ENCODE data around the gene DOHH. TPM values are rescaled to one million over a fixed set of nuclear protein-coding genes. Genes with fewer than 3 reads are reported as not detected.
A peak's percentile ranks its signal among the peaks of the same experiment; 100 is the strongest.

Gene DOHH
- total RNA-seq, 1 donor from 2014 or later = 12.2 TPM

DNA sequence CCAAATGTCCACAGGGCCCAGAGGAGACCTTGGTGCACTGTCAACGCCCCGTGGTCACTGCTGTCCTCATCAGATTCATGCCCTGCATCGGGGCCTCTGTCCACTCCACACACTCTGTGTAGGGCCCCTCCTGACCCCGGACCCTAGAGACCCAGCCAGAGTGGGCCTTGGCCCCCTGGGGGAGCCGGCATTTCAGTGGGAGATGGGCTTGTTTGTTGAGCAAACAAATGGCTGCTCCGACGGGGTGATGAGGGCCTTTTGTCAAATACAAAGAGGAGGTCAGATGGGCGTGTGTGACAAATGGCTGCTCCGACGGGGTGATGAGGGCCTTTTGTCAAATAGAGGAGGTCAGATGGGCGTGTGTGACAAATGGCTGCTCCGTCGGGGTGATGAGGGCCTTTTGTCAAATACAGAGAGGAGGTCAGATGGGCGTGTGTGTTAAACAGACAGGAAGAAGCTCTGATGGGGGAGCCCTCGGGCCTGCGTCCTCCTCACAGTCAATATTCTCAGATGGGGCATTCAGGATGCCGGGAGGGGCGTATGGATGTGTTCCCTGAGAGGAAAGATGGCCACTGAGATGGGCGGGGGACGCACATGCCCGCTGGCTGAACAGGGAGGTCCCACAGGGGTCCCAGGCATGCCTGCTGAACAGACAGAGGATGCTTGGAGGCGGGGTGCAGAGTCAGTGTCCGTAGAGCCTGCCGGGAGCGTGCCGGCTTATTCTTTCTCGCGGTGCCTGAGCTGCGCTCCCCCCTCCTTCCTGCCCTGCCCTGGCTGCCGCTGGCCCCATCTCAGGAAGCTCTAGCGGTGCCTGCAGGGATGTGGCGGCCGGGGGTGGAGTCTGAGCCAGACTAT is 56.4 kb downstream of the DOHH start:
- intact Hi-C loops (cut with DNase I) = no loop called here
- ATAC-seq (peak; percentile 61), DNase-seq (no peak)
- H3K9me3 ChIP-seq = no peaks in the 10 kb centered on the region
- no peak overlapping the region for H3K4me3 ChIP-seq
- H3K27ac ChIP-seq = peak overlapping the region; percentile 42
- peaks cover 73% of the 10 kb centered on the region for H3K36me3 ChIP-seq
- H3K27me3 ChIP-seq = no peaks in the 10 kb centered on the region
- peaks cover 14% of the 10 kb centered on the region for H3K4me1 ChIP-seq
- TF ChIP-seq, protein P1, sequence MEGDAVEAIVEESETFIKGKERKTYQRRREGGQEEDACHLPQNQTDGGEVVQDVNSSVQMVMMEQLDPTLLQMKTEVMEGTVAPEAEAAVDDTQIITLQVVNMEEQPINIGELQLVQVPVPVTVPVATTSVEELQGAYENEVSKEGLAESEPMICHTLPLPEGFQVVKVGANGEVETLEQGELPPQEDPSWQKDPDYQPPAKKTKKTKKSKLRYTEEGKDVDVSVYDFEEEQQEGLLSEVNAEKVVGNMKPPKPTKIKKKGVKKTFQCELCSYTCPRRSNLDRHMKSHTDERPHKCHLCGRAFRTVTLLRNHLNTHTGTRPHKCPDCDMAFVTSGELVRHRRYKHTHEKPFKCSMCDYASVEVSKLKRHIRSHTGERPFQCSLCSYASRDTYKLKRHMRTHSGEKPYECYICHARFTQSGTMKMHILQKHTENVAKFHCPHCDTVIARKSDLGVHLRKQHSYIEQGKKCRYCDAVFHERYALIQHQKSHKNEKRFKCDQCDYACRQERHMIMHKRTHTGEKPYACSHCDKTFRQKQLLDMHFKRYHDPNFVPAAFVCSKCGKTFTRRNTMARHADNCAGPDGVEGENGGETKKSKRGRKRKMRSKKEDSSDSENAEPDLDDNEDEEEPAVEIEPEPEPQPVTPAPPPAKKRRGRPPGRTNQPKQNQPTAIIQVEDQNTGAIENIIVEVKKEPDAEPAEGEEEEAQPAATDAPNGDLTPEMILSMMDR (IDR thresholded peaks at IDR 0.05) = no peak

DNA sequence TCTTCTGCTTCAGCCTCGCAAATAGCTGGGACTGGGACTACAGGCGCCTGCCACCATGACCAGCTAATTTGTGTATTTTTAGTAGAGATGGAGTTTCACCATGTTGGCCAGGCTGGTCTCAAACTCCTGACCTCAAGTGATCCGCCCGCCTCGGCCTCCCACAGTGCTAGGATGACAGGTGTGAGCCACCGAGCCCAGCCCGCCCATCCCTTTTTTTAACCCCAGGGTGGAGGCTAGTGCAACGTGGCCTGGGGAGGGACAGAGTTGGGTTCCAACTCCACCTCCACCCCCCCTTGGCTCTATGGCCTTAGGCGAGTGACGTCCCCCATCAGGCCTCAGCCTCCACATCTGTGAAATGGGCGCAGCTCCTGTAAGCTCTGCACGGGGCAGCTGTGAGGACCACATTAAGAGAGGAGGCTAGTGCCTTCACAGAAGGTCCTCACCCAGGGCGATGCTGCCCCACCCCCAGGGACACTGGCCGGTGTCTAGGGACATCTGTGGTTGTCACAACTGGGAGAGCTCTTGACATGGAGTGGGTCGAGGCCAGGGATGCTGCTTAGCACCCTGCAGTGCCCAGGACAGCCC is 57.9 kb downstream of the DOHH start:
- no peak overlapping the region for H3K4me3 ChIP-seq
- H3K9me3 ChIP-seq = no peaks in the 10 kb centered on the region
- no peak overlapping the region for H3K27ac ChIP-seq
- TF ChIP-seq, protein P1 (IDR thresholded peaks at IDR 0.05) = no peak
- H3K4me1 ChIP-seq = peaks cover 14% of the 10 kb centered on the region
- intact Hi-C loops (cut with DNase I) = no loop called here
- no peaks in the 10 kb centered on the region for H3K27me3 ChIP-seq
- ATAC-seq (no peak), DNase-seq (no peak)
- peaks cover 70% of the 10 kb centered on the region for H3K36me3 ChIP-seq

- ATAC-seq = no peak
- intact Hi-C loops (cut with DNase I) = no loop called here
- no peak for DNase-seq
- peaks cover 14% of the 10 kb centered on the region for H3K4me1 ChIP-seq
- TF ChIP-seq, protein P1 (IDR thresholded peaks at IDR 0.05) = no peak
- H3K9me3 ChIP-seq = no peaks in the 10 kb centered on the region
- H3K4me3 ChIP-seq = no peak overlapping the region
- no peak overlapping the region for H3K27ac ChIP-seq
- no peaks in the 10 kb centered on the region for H3K27me3 ChIP-seq
- peaks cover 72% of the 10 kb centered on the region for H3K36me3 ChIP-seq
Observed at GRCh38 chr19:3441986-3442329, 58.5 kb downstream of the DOHH start.

GRCh38 chr19:3441089-3441985 is 59.1 kb downstream of the DOHH start:
- peaks cover 14% of the 10 kb centered on the region for H3K4me1 ChIP-seq
- intact Hi-C loops (cut with DNase I) = no loop called here
- H3K4me3 ChIP-seq = no peak overlapping the region
- TF ChIP-seq, protein P1 (IDR thresholded peaks at IDR 0.05) = no peak
- no peaks in the 10 kb centered on the region for H3K9me3 ChIP-seq
- DNase-seq (no peak), ATAC-seq (no peak)
- H3K27ac ChIP-seq = peak overlapping the region; percentile 2
- H3K36me3 ChIP-seq = peaks cover 72% of the 10 kb centered on the region
- H3K27me3 ChIP-seq = no peaks in the 10 kb centered on the region

Other genes with a start within 250 kb of the DOHH start
- 150 TPM for gene NFIC, start 134.1 kb downstream of the DOHH start, total RNA-seq
- not detected for gene SMIM24, start 20.1 kb downstream of the DOHH start, total RNA-seq
- not detected for gene SMIM44, start 17.2 kb downstream of the DOHH start, total RNA-seq
- gene FZR1, start 5.6 kb upstream of the DOHH start, total RNA-seq = 30.8 TPM
- 3.2 TPM for gene TEKTIP1, start 38.5 kb upstream of the DOHH start, total RNA-seq
- gene MFSD12, start 56.9 kb upstream of the DOHH start, total RNA-seq = 95.9 TPM
- 60.0 TPM for gene HMG20B, start 72.3 kb upstream of the DOHH start, total RNA-seq
- 6.5 TPM for gene GIPC3, start 84.8 kb upstream of the DOHH start, total RNA-seq
- gene TBXA2R, start 106.2 kb upstream of the DOHH start, total RNA-seq = 4.7 TPM
- gene CACTIN, start 126.1 kb upstream of the DOHH start, total RNA-seq = 24.3 TPM
- 42.1 TPM for gene PIP5K1C, start 199.8 kb upstream of the DOHH start, total RNA-seq
- gene TJP3, start 207.7 kb upstream of the DOHH start, total RNA-seq = 23.0 TPM

Measured in upper lobe of right lung (tissue), 1 donor.